HG02763 (cell line): ENCODE data around the gene NCKAP5.

ENCODE experiments used
- ATAC-seq: cut with Tn5 transposase; IDR thresholded peaks from one replicate; pipeline ENCODE4 v1.9.1; 2021; ENCODE audit warnings: mild to moderate bottlenecking, moderate library complexity; ENCODE audit not compliant: unreplicated experiment

Gene NCKAP5

DNA sequence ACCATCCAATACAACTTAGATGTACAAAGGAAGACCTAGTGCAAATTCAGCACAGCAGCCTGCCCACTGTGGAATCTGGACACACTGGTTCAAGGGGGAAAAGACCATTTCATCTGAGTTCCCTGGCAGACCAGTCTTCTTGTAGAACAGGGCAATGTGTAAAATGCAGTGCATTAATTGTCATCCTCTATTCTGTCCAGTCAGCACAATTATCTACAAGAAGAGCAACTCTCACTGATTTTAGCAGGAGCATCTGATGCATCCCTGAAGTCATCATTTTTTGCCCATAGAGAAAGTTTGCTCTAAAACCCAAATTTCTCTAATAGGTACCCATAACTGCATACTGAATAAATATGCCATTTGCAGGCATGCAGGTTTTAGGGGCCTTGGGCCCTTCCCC lies 816.4 kb downstream of the NCKAP5 start:
- no peak for ATAC-seq

- ATAC-seq: no peak
Measured at GRCh38 chr2:132750606-132751005, 817.7 kb downstream of the NCKAP5 start.

DNA sequence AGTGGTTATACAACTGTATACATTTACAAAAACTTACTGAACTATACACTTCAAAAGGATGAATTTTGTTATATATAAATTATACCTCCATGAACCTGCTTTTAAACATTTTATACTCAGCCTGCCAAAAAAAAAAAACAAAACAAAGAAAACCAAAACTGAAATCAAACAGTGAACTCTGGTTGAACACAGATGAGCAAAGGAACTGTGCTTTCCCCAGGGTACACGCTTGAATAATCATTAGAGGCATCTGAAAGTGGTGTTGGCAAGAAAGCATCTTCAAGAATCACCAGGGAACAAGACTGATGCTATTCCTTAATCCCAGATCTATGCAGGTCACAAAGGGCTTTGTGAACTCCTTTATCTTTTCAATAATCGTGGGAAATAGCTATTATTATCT lies 821.2 kb downstream of the NCKAP5 start:
- ATAC-seq: peak; percentile 86

GRCh38 chr2:132741754-132742153 lies 826.5 kb downstream of the NCKAP5 start:
- ATAC-seq: no peak

GRCh38 chr2:132740081-132740720 lies 828.1 kb downstream of the NCKAP5 start:
- no peak for ATAC-seq

GRCh38 chr2:132738223-132738622 lies 830.0 kb downstream of the NCKAP5 start:
- no peak for ATAC-seq

DNA sequence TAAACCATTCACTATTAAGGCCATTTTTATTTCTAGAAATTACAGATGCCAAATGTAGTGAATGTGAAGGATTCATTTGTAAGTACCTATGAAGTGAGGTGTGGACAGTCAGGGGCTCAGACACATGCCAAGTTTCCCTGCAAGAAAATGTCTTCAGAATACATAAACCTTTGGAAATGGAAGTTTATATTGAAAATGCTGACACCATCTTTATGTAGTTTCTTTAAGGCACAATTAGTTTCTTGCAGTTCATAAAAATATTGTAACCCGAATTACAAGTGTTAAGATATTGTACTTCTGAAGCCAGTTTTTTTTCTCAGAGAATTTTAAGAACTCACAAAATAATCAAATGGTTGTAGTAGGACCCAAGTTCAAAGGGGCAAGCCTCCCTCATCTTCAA lies 832.2 kb downstream of the NCKAP5 start:
- no peak for ATAC-seq

DNA sequence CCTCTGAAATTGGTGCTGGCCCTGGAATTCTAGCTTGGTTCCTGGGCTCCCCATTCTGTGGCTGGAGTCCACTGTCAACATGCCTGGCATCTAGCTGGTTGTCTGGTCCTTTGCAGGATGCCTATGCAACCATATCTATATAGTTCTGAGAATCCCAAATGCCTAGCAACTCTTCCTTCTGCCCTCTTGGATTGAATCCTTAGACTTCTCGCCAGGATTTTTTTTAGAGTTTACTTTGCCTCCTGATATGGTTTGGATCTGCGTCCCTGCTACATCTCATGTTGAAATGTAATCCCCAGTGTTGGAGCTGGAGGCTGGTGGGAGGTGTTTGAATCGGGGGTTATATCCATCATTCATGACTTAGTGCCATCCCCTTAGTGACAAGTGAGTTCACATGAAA lies 833.3 kb downstream of the NCKAP5 start:
- no peak for ATAC-seq

DNA sequence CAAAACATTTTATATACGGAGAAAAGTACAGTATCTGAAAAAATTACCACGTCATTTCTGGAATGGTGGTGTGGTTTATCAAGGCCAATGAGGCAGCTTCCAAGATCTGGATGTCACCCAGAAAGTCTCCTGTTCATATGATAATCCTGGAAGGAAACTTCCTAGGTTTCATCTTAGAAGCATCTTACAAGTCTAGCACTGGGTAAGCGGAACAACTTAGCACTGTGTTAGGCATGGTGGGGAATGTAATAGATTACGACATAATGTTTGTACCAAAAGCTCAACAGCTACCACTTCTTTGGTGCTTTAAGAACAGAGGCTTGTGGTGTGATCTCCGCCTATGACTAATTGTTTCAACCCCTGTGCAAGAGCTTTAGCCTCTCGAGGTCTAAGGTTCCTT lies 835.2 kb downstream of the NCKAP5 start:
- ATAC-seq: no peak

GRCh38 chr2:132732694-132733093 lies 835.6 kb downstream of the NCKAP5 start:
- ATAC-seq: no peak

DNA sequence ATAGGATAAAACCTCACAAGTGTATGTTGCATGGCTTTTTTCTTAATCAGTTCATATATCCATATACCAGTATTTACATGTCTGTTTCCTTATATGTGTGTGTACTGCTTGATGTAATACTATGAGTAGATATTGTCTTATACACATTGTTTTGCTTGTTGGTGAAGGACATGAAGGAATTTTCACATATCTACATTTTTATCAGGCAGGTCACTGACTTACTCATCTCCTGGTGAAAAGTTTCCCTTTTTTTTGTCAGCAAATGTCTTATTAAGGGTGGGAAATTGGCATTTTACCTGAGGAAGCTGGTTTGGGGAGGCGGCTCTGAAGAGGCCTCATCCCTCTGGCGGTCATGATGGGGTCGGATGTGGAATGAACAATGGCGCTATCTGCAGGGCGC lies 836.8 kb downstream of the NCKAP5 start:
- ATAC-seq: no peak

DNA sequence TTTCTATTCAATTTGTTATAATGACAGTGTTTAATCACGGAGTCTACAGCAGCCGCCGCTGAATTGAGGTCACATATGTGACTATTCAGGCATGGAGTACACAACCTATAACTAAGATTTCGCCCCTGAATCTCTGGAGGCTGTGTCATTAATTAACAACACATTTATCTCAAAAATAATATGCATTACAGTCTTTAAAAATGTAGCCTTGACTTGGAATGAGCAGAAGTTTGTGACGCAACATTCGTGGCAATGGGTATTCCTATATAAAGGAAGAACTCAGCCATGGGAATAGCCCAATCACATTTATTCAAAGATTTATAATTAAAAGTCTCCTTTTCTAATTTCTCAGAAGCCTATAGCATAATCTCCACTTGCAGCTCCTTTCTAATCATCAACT lies 837.7 kb downstream of the NCKAP5 start:
- no peak for ATAC-seq

GRCh38 chr2:132729522-132729921 lies 838.7 kb downstream of the NCKAP5 start:
- no peak for ATAC-seq

- ATAC-seq: no peak
Measured at GRCh38 chr2:132726155-132726554, 842.1 kb downstream of the NCKAP5 start.

DNA sequence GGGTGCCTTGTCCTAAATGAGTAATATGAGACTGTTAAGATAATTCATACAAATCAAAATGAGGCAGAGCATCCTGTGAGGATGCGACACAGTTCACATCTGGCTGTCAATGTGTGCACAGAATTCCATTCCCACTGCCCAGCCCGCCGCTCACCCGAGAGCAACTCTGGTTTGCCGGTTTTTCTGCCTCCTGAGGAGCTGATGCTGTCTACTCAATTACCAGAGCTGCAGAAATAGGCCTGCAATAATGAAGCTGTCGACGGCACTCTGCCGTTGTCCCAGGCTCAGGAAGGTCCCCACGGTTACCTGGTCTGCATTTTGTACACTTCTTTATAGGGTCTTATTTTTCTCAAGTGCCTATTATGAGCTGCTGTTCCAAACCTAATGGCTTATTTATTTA lies 842.5 kb downstream of the NCKAP5 start:
- no peak for ATAC-seq

GRCh38 chr2:132725148-132725547 lies 843.1 kb downstream of the NCKAP5 start:
- no peak for ATAC-seq

DNA sequence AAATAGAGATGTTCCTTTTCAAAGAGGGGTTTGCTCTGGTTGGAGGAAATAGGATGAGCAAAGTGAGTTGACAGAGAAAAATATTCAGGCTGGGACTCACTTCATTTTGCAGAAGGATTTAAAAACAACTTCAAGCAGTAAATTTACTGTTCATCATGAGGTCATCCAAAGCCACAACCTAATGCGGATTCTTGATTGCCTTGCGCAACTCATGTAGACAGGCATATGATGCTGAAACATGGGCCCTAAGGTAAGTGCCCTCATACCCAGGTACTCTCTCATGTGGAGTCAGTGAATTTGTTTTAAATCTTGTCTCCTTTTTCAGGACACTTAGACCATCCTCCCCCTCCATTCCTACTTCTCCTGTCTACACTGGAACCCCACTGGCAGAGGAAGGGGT lies 846.3 kb downstream of the NCKAP5 start:
- no peak for ATAC-seq

GRCh38 chr2:132720393-132720792 lies 847.9 kb downstream of the NCKAP5 start:
- no peak for ATAC-seq

DNA sequence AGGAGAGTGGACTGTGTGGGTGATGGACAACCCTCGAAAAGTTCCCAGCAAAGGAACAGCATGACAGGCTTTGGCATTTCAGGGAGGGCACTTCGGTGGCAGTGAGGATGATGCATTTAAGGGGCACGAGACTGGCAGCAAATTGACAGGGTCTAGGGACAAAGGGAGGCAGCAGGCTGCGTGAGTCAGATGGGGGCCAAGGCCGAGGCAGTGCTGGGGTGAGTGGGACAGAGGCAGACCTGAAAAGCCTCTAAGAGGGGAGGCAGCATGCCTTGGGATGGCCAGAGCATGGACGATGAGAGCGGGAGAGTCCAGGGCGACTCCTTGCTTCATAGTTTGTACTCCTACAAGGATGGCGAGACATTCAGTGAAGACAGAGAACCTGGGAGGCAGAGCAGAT lies 848.8 kb downstream of the NCKAP5 start:
- no peak for ATAC-seq

DNA sequence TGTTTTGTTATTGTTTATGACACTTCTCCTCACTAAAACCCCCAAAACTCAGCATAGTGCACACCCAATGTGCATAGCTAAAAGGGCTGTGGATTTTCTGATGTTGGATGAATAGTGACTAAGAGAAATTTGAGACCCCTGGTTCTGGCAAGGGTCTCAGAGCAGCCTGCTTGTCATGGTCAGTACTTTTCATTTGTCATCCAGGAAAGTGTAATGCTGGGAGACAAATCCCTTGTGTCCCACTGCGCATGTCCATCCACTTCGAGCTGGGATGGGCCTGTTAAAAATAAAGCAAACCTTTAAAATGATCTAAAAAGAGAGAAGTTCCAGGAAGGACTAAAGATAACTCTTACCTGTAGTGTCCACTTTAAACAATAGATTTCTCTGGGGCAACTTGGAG lies 851.3 kb downstream of the NCKAP5 start:
- no peak for ATAC-seq

GRCh38 chr2:132715386-132716351 lies 852.6 kb downstream of the NCKAP5 start:
- ATAC-seq: peak; percentile 60

GRCh38 chr2:132703396-132703795 lies 864.9 kb downstream of the NCKAP5 start:
- no peak for ATAC-seq
